Posterior vena cava (tissue), 2 donors: ENCODE data around the gene TRMT5. TPM values are rescaled to one million over a fixed set of nuclear protein-coding genes. Genes with fewer than 3 reads are reported as not detected.

Experiments
- DNase-seq: peaks from one replicate; pipeline ENCODE4 v3.0.0-alpha.2; 2020; ENCODE audit warnings: low spot score
- intact Hi-C, 2 donors: fragments of 100-400 bp; cut with DNase I; formaldehyde crosslinking; loops; one replicate each; pipeline versions ENCODE4 v1.14.1 to v1.14.2; 2022 to 2023
- total RNA-seq, 2 donors: library from RNA; stranded (reverse); fragmentation: NEBNext Ultra II Directional; extraction: Animal tissue kit (Norgen Biotek cat#: 25700); gene quantifications; one replicate each; pipeline ENCODE4 v1.2.1, GENCODE V29; 2021
- donor health status: DM: yes; HTN: yes; CAD: no.
- donor health status: DM: yes; HTN: yes; CAD: no.

The TRMT5 gene
- total RNA-seq, 2 donors from 2014 or later = 13.0 to 13.4 TPM

GRCh38 chr14:60968671-60969070 is 12.2 kb downstream of the TRMT5 start:
- no peak for DNase-seq
- intact Hi-C loops = no loop called here

DNA sequence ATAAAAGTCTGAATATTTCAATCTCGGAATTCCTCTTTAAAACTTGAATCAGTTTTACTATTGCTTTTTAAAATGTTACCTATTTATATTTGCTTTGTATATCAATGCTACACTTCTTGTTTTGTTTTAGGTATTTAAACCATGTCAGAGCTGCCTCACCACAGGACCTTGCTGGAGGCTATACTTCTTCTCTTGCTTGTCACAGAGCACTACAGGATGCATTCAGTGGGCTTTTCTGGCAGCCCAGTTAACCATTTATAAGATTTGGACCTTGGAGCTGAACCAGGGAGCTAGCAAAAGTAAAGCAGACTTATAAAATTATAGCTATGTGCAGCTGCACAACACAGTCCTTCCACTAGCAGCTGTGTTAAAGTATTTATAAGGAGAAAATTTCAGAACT is 12.8 kb downstream of the TRMT5 start:
- no peak for DNase-seq
- intact Hi-C loops = no loop called here

DNA sequence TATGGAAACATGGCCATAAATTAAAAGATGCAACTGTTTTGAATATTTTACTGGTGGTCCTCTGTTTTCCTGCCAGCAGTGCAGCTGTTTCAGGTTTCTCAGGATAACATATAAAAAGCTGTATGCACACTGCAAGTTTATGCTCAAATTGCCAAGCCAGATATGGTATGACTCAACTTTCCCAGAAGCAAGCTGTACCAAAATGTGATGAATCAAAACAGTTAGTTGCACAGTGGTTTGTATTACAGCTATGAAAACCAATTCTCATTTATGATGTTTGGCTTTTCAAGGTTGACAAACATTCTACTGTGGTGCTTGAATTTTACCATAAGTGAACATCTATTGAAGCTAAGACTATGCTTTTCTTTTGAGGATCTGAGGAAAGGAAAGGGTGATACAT is 15.5 kb downstream of the TRMT5 start:
- no peak for DNase-seq
- intact Hi-C loops = no loop called here

- intact Hi-C loops = no loop called here
- no peak for DNase-seq
Observed at GRCh38 chr14:60964904-60965303, 16.0 kb downstream of the TRMT5 start.

- intact Hi-C loops = no loop called here
- no peak for DNase-seq
Observed at GRCh38 chr14:60963761-60964160, 17.1 kb downstream of the TRMT5 start.

GRCh38 chr14:60958146-60958545 is 22.7 kb downstream of the TRMT5 start:
- intact Hi-C loops = no loop called here
- DNase-seq = no peak

DNA sequence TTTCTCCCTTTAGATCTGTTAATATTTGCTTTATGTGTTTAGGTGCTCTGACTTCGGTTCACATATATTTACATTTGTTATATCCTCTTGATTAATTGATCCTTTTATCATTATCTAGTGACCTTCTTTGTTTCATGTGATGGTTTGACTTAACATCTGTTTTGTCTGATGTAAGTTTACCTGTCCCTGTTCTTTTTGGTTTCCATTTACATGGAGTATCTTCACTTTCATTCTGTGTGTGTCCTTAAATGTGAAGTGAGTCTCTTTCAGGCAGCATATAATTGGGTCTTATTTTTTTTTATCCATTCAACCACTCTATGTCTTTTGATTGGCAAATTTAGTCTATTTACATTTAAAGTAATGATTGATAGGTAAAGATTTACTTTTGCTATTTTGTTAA is 24.2 kb downstream of the TRMT5 start:
- DNase-seq = no peak
- intact Hi-C loops = no loop called here

DNA sequence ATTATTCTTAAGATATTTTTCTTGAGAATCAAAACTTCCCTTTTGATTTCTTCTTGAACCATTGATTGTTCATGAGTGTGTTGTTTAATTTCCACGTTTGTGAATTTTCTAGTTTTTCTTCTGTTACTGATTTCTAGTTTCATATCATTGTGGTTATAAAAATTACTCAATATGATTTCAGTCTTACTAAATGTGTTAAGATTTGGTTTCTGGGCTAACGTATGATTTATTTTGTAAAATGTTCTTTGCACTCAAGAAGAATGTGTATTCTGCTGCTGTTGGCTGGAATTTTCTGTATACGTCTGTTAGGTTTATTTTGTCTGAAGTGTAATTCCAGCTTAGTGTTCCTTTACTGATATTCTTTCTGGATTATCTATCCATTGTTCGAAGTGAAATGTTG is 24.7 kb downstream of the TRMT5 start:
- intact Hi-C loops = no loop called here
- DNase-seq = no peak

DNA sequence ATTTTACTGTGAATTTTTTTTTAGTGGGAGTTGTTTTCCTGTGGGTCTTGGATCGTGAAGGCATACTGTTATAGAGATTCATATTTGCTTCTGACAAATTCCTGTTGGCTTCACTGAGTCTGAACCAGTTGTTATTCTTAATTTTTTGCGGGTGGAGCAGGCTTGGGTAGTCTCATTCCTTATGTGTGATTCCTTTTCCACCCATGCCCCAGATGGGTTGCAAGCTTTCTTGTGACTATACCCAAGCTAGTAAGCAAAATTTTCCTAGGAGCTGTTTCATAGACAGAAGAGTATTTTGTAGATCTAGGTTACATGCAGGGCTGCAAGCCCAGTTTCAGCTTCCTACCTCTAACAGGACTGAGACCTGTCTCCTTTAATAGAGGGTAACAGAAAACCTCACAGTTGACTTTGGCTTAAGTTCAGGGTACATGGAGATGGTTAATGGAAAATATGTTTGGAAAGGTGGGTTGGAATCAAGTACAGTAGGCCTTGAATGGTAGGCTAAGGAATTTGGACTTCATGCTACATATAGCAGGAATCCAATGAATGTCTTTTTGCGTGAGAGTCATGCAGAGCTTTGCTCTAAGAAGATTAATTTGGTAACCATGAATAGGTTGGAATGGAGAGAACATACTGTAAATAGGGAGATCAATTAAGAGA is 29.0 kb downstream of the TRMT5 start:
- intact Hi-C loops = no loop called here
- DNase-seq = no peak

GRCh38 chr14:60946773-60947172 is 34.1 kb downstream of the TRMT5 start:
- no peak for DNase-seq
- intact Hi-C loops = no loop called here

DNA sequence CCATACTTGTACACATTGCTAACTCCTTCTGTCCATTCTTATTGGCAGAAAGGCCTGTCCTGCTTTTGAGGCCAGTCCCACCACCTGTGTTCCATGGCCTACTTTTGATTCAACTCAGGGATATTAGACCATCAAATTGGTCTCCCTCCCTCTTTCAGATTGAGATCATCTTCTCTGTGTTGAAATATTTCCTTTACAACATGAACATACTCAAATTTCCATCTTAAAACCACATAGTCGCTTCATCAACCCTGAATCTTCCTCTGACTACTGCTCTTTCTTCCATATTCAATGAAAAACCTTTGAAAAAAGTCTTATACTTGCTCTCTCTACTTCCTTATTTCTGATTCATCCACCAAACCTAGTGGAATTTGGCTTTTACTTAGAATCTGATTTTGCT is 34.9 kb downstream of the TRMT5 start:
- no peak for DNase-seq
- intact Hi-C loops = no loop called here

GRCh38 chr14:60944204-60944603 is 36.7 kb downstream of the TRMT5 start:
- intact Hi-C loops = no loop called here
- no peak for DNase-seq

DNA sequence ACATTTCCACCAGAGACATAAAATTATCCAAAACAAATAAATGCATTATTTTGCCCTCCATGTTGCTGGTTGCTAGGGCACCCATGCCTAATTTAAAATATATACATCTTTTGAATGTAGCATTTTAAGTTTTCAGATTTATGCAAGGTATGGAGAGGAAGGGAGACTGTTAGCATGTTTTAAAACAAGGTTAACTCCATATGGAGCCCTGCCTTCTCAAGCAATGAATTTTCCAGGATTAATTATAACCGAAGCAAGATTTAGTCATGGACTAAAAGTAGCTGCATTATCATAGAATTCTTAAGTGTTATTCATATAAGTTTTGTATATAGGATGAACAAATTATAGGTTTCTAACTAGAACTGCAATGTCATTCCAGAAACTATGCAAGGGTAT is 37.2 kb downstream of the TRMT5 start:
- DNase-seq = no peak
- intact Hi-C loops = no loop called here

DNA sequence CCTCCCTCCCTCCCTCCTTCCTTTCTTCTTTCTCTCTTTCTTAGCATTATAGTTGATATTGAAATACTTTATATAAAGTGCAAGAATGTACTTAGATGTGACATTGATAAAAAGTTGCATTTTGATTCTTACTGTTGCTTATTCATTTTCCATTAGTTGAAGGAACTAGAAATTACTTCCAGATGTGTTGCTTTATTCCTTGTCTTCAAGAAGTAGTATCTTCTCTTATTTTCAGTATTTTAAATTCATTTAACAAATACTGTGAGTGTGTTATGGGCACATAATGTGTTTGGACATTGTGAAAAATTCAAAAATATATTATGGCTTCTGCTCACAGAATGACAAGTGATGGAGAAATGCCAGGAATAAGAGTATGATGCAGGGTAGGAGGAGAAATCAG is 45.6 kb downstream of the TRMT5 start:
- DNase-seq = no peak
- intact Hi-C loops = no loop called here

- intact Hi-C loops = no loop called here
- DNase-seq = no peak
Observed at GRCh38 chr14:60933920-60934655, 46.8 kb downstream of the TRMT5 start.

DNA sequence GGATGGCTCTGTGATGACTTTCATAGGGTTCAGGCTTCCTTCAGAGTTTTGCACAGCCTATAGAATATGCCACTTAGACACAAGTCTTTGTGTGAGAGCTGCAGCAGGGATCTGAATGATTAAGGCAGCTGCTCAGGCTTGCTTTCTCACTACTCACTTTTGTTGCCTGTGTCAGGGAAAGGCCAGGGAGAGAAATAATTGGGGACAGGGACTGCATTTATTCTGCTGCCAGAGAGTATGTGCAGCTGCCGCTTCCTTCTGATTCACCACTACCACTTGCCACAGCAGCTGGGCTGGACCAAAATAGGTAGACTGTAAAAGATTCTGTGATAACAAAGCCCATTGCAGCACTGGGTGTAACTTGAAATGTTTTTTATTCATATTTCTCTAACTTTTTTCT is 49.7 kb downstream of the TRMT5 start:
- intact Hi-C loops = no loop called here
- DNase-seq = no peak

DNA sequence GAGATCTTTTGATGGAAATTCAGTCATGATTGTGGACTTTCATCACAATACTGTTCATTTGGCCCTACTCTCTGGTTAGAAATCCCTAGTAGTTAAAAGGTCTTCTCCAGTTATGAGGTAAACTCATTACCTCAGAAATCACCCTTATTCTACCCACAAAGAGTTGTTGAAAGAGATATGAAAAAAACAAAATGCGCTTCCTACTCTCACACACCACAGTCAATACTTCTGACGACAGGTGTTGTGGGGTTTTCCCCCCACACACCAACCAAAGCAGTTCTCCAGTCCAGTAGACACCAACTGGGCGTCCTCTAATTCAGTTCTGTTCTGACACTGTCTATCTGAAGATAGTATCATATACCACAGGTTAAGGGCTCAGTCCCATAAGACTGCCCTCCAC is 54.9 kb downstream of the TRMT5 start:
- intact Hi-C loops = no loop called here

DNA sequence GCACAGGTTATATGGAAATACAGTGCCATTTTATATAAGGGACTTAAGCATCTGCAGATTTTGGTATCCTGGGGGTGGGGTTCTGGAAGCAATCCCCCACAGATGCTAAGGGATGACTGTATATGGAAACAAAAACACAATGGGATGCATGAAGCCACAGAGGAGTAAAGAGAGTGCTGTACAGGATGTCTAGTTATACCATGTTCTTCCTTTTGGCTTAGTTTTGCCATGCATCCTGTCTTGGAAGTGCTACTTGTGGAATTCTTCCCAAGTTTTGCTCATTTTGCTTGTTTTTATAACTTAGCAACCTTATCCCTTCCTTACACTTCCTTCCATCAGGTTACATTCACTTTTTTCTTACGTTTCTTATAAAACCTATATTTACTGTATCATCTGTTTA is 55.6 kb downstream of the TRMT5 start:
- intact Hi-C loops = no loop called here
- no peak for DNase-seq

More for the DNA sequence above, 54.9 kb downstream of the TRMT5 start:
- DNase-seq = no peak

DNA sequence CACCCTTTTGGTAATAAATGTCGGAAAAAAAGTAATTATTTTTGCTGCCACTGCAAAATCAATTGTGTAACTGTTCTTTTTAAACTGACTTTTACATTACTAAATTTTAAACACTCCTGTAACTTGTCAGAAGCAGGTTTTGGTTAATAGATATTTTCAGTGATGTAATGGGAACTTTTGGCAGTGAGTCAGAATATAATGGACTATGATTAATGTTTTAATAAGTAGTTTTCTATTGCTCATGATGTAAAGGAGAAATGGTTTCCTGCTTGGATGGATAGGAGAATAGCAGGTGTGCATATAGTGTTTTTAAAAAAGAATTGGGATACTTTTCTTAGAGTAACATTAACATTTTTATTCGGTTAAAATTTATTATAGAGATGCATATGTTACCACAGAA is 58.8 kb downstream of the TRMT5 start:
- no peak for DNase-seq
- intact Hi-C loops = no loop called here
